GM18861 (cell line): ENCODE results near the gene ZDHHC11B.

Experiments
- ATAC-seq: cut with Tn5 transposase; IDR thresholded peaks from one replicate; pipeline ENCODE4 v1.9.1; 2021; ENCODE audit not compliant: unreplicated experiment

The ZDHHC11B gene

DNA sequence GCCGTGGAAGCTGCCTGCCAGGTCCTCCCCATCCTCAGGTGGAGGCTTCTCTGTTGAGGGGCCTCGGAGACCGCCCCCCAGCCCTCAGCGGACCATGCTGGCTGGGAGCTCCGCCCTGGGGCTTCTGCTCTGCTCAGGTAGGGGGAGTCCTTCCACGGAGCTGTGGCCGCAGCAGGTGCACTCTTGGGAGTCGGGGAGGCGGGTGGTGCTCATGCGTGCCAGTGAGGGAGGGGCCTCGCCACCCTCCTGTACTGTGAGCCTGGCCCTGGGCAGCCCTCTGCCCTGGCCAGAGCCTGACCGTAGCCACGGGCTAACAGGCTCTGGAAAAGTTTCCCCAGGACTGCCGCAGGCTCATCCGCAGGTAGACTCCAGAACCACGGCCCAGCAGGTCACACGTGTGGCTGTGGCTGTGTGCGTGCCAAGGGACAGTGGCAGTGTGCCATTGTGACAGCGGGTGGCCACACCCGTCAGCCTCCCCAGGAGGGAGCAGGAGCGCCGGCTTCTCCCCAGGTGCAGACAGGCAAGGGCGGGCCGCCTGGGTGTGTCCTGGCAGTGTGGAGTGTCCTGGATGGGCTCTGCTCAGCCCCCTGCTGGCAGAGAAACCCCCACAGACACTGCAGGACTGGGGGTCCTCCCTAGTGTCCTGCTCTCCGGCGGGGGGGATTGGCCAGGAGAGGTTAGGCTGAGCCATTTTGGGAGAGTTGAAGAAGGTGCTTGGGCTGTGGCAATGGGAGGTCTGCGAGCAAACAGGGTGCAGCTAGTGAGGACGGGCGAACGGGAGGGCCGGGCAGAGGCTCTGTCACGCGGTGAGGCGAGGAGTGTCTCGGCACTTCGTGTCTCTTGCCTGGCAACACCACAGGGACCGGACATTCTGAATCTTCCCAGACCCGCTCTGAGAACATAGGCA lies 120.8 kb downstream of the ZDHHC11B start:
- no peak for ATAC-seq

GRCh38 chr5:662751-663435 lies 121.6 kb downstream of the ZDHHC11B start:
- no peak for ATAC-seq

GRCh38 chr5:661891-662750 lies 122.4 kb downstream of the ZDHHC11B start:
- ATAC-seq, result no peak

DNA sequence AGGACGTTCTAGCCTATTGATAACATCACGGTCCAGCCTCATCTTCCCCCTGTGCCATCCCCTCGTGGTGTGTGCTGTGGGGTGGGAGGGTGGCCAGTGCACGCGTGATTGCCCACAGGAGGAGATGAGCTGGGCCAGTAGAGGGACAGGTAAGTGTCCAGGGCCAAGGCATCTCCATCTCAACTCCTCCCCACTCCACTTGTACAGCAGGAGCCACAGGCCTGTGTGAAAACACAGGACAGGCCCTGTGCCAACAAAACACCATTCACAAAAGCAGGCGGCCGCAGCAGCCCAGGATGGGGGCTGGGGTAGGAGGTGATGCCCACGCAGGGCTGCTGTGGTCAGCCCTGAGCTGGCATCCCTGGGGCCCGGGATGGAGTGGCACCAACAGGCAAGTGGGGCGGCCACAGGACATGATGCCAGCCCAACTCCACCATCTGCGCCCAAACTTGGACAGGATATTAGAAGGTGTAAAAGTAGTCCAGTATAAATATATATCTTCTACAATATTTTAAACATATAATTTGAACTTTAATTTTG lies 124.0 kb downstream of the ZDHHC11B start:
- ATAC-seq, result no peak
